Pulmonary artery endothelial cell (primary cell): ENCODE measurements around the gene RSKR. TPM values are rescaled to one million over a fixed set of nuclear protein-coding genes. Genes with fewer than 3 reads are reported as not detected.
"Not testable (repeated sequence)": the region's sequence is repeated elsewhere in the genome, so short reads cannot be mapped to it uniquely, and the experiment has no call there.

Experiments used
- DNase-seq: peaks from one replicate; pipeline ENCODE4 v3.0.0-alpha.2; 2011; ENCODE audit warnings: low read depth, low spot score
- total RNA-seq: library from RNA; depleted of rRNA; stranded (reverse); fragments of >200 nt; gene quantifications from 2 replicates; pipeline ENCODE4 v1.2.3, GENCODE V29; 2014

The RSKR gene
- total RNA-seq, 1 donor from 2014 or later, result 3.4 TPM

DNA sequence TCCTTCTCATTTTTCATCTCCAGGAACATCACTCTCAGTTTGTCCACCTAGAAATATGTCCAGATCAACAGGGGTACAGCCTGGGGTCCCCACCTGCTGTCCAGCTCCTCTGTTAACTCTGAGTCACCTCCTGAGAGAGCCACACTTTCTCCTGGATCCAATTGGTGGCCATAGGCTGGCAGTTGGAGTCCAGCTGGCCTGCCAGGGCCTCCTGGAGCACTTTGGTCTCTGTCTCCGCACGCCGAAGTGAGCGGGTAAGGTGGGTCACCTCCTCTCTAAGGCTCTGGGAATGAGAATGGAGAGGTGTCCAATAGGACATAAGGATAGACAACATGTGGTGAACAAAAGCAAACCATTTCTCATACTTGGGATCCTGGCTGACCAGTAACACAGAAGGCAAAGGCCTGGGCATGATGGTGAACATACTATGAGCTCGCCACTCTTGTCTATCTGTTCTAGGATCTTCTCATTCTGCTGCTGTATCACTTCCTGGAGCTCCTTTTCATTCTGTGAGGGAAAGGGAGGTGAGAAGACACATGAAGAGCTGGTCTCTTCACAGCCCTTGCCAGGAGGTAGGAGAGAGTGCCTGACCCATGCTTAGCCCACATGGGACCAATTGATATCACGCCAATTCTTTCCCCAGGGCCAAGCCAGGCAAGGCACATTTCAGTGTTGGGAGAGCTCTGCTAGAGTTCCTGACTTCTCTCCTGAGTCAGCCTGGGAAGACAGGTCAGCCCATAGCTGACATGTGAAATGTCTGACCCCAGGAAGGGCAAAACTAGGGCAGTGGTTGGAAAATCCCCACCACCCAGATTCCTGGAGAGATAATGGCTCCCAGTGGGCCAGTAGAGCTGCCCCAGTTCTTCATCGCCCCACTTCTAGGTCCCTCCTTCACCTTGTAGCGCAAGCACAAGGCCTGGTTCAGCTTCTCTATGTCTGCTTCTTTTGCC lies 35.5 kb downstream of the RSKR start:
- no peak for DNase-seq

DNA sequence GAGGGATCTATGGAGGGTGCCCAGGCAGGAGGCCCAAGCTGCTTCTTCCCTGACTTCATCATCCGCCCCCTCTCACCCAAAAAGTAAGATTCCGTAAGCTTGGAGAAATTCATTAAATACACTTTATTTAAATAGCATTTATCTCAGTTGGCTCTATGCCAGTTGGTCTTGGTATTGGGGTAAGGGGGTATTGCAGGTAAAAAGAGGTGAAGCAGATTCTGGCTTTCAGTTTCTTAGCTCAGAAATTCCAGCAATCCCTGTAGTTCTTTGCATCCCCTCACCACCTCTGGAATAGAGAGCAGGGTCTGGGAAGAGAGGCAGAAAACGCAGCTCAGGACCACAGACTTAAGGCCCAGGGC lies 36.5 kb downstream of the RSKR start:
- no peak for DNase-seq

GRCh38 chr17:28576758-28577465 lies 37.1 kb downstream of the RSKR start, which contains the start of gene ALDOC:
Gene ALDOC, minus strand, starts transcription at chr17:28576895. Its CDS starts 1,363 bp downstream, at chr17:28575532.
- peak; percentile 63 for DNase-seq

DNA sequence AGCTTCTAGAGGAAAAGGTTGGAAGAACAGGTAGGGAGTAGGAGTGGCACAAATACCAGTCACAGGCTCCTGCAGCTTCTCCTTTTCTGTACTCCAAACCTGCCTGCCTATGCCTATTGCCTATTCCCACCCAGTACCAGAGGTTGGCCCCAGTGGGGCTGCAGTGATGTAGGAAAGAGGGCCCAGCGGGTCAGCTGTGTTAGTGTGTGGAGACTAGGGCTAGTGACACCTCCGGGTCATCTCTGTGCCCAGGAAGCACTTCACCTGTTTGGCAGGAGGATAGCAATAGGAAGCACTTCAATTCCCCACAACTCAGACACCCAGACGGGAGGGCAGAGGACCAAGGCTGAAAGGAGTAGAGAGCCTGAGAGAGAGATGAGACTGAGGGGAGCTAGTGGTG lies 38.0 kb downstream of the RSKR start:
- DNase-seq, result not testable (repeated sequence)

DNA sequence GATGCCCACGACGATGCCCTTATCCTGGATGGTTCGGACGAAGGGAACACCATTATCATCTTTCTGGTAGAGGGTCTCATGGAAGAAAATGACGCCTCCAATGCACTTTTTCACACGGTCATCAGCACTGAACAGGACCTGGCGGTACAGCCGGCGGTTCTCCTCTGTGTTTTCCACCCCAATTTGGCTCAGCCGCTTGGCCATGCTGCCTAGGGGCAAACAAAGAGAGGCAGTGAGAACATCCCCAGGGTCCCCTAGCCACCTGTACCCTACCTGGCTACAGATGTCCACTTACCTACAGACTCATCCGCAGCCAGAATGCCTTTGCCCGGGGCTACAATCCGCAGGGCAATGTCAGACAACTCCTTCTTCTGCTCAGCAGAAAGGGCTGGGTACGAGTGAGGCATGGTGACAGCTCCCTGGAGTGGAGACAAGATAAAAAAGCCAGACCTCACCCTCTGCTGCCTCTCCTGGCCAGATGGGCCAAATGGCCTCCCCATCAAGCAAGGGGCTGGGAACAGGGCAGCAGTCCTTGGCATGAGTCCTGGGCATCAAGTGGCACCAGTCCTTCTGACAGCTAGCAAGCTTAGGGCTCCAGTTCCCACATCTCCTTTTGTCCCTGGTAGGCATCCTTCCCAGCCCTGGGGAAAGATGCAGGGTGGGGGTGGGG lies 38.7 kb downstream of the RSKR start:
- no peak for DNase-seq

DNA sequence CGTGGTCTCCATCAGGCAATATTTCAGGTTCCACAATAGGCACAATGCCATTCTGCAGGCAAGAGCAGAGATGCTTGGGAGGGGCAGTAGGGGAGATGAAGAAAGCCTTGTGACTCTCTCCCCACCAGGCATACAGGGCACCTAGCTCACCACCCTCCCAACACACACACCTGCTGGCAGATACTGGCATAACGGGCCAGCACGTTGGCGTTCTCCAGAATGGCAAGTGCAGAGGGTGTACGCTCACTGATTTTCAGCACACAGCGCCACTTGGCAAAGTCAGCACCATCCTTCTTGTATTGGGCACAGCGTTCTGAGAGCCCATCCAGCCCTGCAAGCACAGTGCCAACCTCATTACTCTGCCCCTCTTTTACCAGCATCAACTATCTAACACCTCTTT lies 39.5 kb downstream of the RSKR start:
- DNase-seq, result no peak

DNA sequence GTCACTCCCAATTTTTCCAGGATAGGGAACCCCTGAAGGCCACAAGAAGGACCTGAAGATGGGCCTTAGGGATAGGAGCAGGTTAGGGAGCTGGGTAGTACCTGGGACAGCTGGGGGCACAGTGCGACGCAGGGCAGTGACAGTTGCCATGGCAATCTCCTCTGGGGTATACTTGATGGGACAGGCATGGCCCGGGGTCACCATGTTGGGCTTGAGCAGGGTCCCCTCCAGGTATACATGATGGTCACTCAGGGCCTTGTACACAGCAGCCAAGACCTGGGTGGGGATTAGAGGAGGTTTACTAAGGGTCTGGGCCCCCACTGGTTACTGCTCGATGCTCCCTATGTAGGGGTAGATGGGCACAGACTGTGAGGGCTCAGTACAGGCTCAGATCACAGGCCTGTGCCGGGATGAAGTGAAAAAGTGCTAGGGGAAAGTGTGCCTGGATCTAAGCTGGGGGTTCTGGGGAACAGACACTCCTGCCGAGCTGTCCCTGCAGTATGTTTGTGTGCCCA lies 40.0 kb downstream of the RSKR start:
- no peak for DNase-seq

- no peak for DNase-seq
These were observed 40.5 kb downstream of the RSKR start for GRCh38 chr17:28573521-28573920.

- no peak for DNase-seq
These were observed 41.0 kb downstream of the RSKR start for GRCh38 chr17:28573040-28573380.

GRCh38 chr17:28572259-28573039 lies 41.5 kb downstream of the RSKR start:
- no peak for DNase-seq

DNA sequence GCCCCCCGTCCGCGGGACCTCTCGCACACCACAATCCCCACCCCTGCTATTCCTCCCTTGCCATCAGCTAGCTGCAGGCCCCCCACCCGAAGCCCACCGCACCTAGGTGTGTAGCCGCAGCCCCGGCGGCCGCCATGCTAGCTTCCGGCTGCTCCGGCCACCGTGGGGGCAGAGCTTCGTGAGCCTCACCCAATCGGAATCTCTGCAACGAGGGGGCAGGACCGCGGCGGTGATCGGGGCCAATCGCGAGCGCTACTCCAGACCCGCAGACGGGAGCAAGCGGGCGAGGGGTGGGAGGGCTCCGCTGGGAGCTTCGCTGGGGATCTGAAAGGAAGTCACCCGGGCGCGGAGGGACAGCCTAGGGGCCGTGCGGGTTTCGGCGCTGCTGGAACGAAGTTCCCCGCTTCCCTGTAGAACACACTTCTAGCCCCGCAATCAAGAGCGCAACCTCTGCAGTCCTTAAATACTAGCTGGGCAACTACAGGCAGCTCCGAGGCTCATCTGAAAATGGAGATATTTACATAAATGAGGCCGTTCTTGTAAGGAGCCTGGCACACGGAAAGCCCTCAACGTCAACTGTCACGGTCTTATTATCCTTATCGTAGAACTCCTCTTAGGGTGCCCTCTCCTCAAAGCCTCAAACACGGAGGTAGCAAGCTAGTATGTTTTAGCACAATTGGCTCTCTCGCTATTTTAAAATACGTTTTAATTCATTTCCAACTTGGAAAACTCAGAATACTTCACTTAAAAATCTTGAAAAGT lies 42.4 kb downstream of the RSKR start, which contains the start of gene PIGS:
Gene PIGS (minus strand): TSS at position 164 of the 762 bp plus-strand sequence. CDS start 28 bp downstream, at position 136.
- peak; percentile 66 for DNase-seq

DNA sequence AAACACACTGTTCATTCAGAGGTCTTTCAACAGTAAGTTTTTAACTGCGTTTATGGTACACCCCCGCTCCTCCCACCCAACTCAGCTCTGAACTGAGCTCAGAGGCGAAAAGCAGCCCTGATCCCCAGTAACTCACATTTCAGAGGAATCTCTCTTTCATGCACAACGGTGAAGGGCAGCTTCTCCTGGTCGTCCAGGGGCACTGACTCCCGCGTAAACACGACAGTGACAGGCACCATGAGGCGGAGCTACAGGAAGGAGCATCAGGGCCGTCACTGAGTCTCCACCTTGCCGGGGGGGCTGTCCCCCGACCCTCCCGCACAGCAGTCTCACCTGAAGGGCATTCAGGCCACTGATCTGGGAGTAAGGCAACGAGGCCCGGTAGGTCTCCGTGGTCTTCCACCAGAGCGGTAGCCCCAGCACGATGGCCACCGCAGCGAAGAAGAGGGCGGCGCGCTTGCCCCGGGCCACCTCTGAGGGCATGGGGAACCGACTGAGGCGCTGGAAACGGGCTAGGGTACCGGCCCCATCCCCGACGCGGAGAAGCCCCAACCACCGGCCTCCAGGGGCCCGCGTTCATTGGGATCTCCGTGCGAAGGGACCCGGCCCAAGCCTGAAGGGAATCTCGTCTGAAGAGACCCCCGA lies 43.1 kb downstream of the RSKR start:
- DNase-seq, result no peak

DNA sequence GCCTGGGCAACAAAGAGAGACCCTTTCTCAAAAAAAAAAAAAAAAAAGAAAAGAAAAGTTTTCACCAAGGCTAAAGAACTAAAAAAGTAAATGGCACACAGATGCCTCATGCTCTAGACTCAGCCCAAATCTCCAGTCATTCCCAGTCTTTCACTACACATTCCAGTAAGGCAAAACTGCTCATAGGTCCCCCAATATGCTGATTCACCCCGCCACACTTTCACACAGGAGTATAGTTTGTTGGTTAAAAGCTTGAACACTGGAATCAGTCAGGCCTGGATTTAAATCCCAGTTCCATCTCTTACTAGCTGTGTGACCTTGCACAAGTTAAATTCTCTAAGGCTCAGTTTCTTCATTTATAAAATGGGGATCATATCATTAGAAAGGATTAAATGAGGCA lies 44.5 kb downstream of the RSKR start:
- no peak for DNase-seq

GRCh38 chr17:28567604-28568003 lies 46.4 kb downstream of the RSKR start:
- no peak for DNase-seq

- no peak for DNase-seq
These were observed 50.5 kb downstream of the RSKR start for GRCh38 chr17:28563475-28563874.

Other genes starting within 250 kb of the RSKR start
- not detected in 2 replicates for gene SEBOX, start 249.0 kb downstream of the RSKR start, total RNA-seq
- gene VTN, start 243.9 kb downstream of the RSKR start, total RNA-seq, result 0.07 and 0.46 TPM in 2 replicates
- gene SARM1, start 242.5 kb downstream of the RSKR start, total RNA-seq, result 2.2 and 5.9 TPM in 2 replicates
- gene SLC46A1, start 208.0 kb downstream of the RSKR start, total RNA-seq, result 3.8 and 4.5 TPM in 2 replicates
- gene SLC13A2, start 140.5 kb downstream of the RSKR start, total RNA-seq, result not detected in 2 replicates
- gene FOXN1, start 107.8 kb downstream of the RSKR start, total RNA-seq, result not detected in 2 replicates
- gene UNC119, start 61.6 kb downstream of the RSKR start, total RNA-seq, result 22.0 and 22.1 TPM in 2 replicates
- gene PIGS, start 42.7 kb downstream of the RSKR start, total RNA-seq, result 56.6 and 57.6 TPM in 2 replicates
- gene ALDOC, start 37.3 kb downstream of the RSKR start, total RNA-seq, result 22.0 and 53.9 TPM in 2 replicates
- 24.5 and 58.3 TPM in 2 replicates for gene SPAG5, start 15.2 kb downstream of the RSKR start, total RNA-seq
- gene BLTP2, start 31.0 kb upstream of the RSKR start, total RNA-seq, result 162 and 190 TPM in 2 replicates
- 56.8 and 63.1 TPM in 2 replicates for gene SDF2, start 47.7 kb upstream of the RSKR start, total RNA-seq
- 51.3 and 52.4 TPM in 2 replicates for gene SUPT6H, start 48.0 kb upstream of the RSKR start, total RNA-seq
- gene PROCA1, start 97.7 kb upstream of the RSKR start, total RNA-seq, result 0.66 and 2.3 TPM in 2 replicates
- 15.0 and 41.7 TPM in 2 replicates for gene RAB34, start 103.7 kb upstream of the RSKR start, total RNA-seq
- 811 and 821 TPM in 2 replicates for gene RPL23A, start 105.8 kb upstream of the RSKR start, total RNA-seq
- gene TLCD1, start 112.0 kb upstream of the RSKR start, total RNA-seq, result 1.1 and 1.4 TPM in 2 replicates
- gene NEK8, start 114.6 kb upstream of the RSKR start, total RNA-seq, result 2.0 and 2.1 TPM in 2 replicates
- 28.2 and 32.8 TPM in 2 replicates for gene TRAF4, start 129.8 kb upstream of the RSKR start, total RNA-seq
- gene FAM222B, start 228.6 kb upstream of the RSKR start, total RNA-seq, result 3.4 and 5.5 TPM in 2 replicates
- 30.7 and 49.2 TPM in 2 replicates for gene ERAL1, start 240.8 kb upstream of the RSKR start, total RNA-seq